NCI-H187 treated with DMSO at 0.1 percent for 48 hours (cell line): ENCODE results near the gene PPP2R3A.
"Not testable (repeated sequence)": the region's sequence is repeated elsewhere in the genome, so short reads cannot be mapped to it uniquely, and the experiment has no call there.

Experiments used
- DNase-seq: peaks from one replicate; lab custom pipeline; 2025; lab: John Stamatoyannopoulos, UW

PPP2R3A gene, protein sequence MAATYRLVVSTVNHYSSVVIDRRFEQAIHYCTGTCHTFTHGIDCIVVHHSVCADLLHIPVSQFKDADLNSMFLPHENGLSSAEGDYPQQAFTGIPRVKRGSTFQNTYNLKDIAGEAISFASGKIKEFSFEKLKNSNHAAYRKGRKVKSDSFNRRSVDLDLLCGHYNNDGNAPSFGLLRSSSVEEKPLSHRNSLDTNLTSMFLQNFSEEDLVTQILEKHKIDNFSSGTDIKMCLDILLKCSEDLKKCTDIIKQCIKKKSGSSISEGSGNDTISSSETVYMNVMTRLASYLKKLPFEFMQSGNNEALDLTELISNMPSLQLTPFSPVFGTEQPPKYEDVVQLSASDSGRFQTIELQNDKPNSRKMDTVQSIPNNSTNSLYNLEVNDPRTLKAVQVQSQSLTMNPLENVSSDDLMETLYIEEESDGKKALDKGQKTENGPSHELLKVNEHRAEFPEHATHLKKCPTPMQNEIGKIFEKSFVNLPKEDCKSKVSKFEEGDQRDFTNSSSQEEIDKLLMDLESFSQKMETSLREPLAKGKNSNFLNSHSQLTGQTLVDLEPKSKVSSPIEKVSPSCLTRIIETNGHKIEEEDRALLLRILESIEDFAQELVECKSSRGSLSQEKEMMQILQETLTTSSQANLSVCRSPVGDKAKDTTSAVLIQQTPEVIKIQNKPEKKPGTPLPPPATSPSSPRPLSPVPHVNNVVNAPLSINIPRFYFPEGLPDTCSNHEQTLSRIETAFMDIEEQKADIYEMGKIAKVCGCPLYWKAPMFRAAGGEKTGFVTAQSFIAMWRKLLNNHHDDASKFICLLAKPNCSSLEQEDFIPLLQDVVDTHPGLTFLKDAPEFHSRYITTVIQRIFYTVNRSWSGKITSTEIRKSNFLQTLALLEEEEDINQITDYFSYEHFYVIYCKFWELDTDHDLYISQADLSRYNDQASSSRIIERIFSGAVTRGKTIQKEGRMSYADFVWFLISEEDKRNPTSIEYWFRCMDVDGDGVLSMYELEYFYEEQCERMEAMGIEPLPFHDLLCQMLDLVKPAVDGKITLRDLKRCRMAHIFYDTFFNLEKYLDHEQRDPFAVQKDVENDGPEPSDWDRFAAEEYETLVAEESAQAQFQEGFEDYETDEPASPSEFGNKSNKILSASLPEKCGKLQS (N-terminal part only)

DNA sequence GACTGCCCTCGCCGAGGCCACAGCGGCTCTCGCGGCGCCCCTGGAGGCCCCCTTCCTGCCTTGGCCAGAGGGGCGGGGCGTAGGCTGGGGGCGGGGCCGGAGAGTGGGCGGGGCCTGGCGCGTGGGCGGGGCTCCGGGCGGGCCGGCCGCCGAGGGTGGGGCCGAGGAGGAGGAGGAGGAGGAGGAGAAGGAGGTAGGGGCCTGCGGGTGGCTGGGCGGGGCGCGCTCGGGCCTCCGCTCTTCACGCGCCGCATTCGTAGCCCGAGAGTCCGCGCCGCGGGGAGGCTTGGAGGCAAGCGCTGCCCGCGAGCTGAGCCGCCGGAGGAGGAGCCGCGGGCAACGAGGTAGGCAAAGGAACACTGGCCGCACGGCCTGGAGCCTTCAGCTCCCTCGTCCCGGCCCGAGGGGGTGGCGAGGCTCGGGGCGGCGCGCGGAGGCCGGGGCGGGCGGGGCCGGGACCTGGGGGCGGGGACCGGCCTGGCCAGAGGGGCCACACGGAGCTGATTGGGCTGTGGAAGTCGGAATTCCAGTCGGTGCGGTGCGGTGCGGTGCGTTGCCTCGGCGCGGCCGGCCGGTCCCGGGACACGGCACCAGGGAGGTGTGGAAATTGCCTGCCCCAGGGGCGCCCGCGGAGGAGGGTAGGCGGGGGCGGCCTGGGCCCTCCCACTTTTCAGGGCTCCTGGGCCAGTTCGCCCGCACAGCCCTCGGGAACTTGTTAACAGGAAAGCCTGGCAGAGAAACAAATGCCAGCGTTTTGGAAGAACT, at the start of gene PPP2R3A:
PPP2R3A (plus strand) TSS at position 223 of the 765 bp plus-strand sequence. CDS start 35,771 bp downstream, outside the sequence.
- no peak for DNase-seq

DNA sequence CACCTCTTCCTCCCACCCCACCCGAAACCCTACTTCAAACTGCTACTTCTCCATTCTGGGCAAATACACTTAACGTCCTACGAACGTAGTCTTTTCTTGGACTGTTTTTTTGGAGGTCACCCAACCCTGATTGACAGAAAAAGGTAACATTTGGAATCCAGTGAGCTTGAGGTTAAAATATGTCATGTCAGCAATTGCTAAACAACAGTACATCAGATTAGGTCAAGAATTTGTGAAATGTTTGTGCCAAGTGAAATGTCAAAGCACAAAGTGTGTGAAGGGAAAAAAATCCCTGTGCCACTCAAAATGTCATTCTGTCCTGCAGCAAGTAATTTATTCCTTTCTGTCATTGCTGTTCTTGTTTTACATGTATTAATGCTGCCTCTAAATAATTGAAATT, 49.2 kb upstream of the PPP2R3A start:
- DNase-seq = no peak

DNA sequence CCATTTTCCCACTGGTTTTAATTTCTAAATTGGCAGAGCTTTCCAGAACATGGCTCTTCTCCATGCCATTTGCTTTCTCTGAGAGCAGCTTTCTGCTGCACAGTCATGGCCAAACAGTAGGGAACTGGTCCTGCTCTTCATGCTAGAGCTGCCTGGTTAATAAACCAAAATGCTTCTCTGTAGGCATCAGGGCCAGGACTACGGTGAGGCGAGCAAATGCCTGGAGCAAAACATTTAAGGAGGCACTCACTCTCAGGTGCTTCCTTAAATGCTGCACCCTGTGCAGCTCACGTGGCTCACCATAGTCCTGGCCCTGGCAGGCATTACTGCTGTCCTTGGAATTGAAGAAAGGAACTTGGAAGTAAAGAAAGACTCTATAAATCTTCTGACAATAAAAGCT, 48.5 kb upstream of the PPP2R3A start:
- no peak for DNase-seq

DNA sequence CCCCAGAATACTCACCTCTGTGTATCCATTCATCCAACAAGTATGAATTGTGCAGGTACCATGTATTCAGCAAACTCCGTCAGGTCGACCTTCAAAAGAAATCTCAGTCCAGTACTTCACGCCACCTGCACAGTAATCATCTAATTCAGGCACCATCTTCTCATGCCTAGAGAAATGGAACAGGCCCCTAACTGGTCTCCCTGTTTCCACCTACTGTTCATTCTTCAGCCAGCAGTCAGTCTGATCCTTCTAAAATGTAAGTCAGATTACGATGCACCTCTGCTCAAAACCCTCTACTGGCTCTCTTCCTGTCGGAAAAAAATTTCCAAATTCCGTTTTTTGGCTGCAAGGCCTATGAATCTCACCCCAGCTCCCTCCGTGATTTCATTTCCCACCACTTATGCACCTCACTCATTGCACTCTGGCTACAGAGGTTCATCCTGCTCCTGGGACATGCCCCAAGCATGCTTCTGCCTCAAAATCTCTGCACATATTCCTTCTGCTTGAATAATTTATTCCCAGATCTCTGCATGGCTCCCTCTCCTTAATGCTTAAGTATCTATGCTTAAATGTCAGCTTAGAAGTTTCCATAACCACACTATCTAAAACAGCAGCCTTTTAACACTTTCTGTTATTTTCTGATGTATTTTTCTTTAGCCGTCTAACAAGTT, 47.5 kb upstream of the PPP2R3A start:
- no peak for DNase-seq

DNA sequence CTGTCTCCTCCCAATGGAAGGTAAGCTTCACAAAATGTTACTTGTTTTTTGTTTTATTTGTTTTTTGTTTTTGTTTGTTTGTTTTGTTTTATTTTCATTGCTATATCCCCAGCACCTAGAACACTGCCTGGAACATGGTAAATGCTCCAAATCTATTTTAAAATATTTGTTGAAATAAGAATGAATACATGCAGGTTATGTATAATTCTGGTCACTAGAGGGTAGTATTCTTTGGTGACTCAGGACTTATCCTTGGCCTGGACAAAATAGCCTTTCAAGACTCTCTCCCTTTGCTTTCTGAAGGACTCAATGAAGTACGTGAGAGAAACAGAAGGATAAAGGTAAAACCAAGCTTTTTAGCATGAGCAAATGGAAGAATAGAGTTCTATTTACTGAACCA, 46.9 kb upstream of the PPP2R3A start:
- no peak for DNase-seq

DNA sequence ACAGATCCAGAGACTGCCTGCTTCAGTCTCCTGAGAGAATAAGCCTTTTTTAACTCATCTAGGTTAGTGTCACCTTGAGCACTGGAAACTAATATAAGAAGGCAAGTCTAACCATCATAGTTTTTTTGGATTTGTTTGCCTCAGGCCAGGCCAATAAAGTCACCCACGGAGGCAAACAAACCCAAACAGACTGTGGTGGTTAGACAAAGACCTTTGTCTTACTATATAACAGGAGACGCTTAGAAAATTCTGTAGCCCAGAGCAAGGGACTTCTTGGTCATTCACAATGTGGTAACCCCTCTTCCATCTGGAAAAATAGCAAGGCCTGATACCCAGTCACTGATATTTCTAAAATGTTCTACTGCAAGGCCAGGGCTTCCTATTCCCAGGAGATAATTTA, 45.3 kb upstream of the PPP2R3A start:
- no peak for DNase-seq

DNA sequence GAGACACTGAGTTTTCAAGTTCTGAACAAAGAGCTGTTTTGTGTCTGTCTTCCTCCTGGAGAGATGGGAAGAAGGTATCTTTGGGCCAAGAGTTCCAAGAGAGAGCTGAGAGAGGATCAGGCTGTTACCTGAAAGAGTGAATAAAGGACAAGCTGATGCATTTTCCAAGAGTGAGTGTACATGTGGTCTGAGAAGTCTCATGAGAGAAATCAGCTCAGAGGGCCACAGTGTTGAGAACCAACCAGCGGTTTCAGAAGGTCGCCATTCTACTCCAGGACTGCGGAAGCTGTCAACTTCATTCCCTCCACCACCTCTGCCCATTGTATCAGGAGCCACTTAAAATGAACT, 42.7 kb upstream of the PPP2R3A start:
- no peak for DNase-seq

DNA sequence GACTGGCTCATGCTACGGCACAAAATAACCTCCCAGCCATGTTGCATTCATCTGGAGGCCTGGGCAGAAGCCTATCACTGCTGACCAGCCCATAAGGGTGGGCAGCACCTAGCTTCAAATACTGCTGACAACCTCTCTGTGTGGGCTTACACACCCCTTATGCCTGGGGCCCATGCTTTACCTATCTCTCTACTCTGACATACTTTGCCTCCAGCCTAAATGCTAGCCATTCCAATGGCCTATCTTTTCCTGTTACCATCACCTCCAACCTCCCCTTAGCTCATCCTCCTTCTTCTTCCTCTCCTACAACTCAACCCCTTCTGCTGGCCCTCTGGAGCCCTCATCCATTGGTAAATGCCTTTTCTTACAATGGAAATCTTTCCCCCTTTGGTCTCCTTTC, 41.0 kb upstream of the PPP2R3A start:
- no peak for DNase-seq

DNA sequence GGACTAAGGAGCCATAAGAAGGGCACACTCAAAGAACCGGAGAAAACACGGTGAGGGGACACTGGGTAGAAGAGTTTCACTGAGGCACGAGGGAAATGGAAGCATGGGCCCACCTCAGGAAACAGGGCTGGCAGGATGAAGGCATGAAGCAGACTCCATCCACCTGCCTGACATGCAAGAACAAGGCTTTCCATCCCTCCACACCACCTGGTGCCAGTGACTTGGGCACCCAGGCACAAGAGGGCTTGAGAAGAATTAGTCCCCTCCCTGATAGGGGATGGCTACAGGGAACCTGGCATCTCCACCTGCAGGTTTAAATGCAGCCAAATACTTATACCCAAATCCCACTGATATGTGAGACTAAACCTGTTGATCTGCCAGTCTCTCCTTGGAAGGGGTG, 38.9 kb upstream of the PPP2R3A start:
- DNase-seq = no peak

DNA sequence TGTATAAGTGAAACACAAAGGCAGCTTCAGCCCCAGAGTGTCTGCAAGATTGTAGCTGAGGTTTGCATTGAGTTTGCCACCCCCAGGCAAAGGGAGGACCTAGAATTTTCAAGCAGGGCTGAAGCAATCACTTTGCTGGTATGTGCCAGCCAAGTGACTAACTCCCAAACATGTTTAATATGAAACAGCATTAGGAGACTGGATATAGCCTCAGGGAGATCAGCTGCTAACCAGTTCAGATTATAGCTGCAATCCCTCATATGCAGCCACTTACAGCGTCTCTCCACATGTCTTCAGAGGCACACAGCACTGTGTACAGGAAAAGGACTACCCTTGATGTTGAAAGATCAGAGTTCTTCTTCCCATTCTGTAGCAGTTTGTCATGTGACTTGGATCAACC, 38.4 kb upstream of the PPP2R3A start:
- no peak for DNase-seq

DNA sequence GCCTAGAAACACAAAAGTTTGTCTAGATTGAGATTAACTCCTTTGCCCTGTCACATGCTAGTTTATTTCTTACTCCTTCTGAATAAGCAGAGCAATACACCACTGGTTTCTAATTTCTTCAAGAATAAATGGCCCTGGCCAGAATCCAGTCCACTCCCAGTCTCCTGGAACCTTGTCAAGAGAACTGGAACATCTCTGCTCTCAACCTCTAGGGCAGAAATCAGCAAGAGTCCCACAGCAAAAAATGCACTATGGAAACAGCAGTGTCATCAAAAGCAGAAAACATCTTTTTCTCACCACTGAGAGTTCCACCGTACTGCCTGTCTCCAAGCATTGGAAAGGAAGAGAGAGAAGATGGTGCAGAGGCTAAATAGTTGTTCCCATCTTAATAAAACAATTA, 35.9 kb upstream of the PPP2R3A start:
- DNase-seq = no peak

DNA sequence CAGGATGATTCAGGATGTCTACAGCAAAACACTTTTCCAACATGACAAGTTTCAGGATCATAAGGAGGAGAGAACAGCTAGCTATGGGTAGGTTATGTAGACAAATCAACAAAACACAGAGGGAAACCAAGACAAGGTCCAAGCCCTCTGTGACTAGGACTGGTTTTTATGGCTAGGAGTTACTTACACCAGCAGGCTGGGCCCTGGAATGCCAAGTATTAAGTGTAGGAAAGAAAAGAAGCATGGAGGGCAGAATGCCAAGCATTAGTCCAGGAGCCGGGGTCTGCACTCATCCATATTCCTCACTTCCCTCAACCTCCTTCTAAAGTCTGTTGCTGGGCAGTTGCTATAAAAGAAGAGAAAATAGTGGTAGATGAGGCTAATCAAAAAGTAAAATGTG, 35.3 kb upstream of the PPP2R3A start:
- no peak for DNase-seq

DNA sequence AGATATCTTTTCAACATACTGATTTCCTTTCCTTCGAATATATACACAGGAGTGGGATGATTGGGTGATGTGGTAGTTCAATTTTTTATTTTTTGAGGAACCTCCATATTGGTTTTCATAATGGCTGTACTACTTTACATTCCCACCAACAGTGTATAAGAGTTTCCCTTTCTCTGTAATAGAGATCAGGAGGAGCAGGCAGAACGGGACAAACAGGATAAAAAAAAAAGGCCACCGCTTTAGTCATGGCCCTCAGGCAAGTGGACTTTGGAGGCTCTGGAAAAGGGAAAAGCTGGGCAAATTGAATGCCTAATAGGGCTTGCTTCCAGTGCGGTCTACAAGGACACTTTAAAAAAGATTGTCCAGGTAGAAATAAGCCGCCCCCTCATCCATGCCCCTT, 30.4 kb upstream of the PPP2R3A start:
- not testable (repeated sequence) for DNase-seq

DNA sequence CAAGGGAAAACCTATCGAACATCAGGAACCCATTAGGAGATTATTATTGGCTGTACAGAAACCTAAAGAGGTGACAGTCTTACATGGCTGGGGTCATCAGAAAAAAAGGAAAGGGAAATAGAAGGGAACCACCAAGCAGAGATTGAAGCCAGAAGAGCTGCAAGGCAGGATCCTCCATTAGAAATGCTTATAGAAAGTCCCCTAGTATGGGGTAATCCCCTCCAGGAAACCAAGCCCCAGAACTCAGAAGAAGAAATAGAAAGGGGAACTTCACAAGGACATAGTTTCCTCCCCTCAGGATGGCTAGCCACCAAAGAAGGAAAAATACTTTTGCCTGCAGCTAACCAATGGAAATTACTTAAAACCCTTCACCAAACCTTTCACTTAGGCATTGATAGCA, 27.8 kb upstream of the PPP2R3A start:
- DNase-seq = not testable (repeated sequence)

DNA sequence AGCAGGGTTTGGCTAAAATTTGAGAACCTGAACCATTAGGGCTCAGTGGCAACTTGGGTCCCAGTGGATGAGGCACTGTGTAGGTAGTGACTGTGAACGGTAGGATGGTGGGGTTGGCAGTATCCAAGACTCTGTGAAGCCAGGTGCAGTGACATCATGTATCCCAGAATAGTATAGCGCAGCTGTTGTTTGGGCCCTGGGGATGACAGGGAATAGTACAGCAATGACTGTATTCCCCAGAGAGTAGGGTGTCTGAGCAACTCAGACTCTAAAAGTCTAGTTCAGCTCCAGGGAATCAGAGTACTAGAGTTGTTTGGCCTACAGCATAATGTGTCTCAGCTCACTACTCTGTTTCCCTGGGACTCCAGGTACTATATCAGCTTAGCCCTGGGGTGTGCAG, 20.7 kb upstream of the PPP2R3A start:
- DNase-seq = no peak

DNA sequence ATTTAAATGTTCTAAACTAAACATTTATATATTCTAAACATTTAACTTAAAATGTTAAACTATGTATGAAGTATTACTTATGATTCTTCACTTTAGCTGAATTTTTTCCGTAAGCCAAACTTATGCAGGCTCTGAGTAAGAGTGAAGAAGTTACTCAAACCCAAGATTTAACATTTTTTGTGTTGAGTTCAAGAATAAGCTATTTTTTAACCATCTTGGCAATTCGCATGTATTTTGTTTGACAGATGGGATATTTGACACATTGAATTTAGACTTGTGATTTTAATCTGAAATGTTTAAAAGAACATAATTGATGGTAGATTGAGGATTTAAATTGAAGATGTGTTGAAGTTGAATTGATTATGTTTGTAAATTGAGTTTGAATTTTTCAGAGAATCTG, 14.6 kb upstream of the PPP2R3A start:
- no peak for DNase-seq

DNA sequence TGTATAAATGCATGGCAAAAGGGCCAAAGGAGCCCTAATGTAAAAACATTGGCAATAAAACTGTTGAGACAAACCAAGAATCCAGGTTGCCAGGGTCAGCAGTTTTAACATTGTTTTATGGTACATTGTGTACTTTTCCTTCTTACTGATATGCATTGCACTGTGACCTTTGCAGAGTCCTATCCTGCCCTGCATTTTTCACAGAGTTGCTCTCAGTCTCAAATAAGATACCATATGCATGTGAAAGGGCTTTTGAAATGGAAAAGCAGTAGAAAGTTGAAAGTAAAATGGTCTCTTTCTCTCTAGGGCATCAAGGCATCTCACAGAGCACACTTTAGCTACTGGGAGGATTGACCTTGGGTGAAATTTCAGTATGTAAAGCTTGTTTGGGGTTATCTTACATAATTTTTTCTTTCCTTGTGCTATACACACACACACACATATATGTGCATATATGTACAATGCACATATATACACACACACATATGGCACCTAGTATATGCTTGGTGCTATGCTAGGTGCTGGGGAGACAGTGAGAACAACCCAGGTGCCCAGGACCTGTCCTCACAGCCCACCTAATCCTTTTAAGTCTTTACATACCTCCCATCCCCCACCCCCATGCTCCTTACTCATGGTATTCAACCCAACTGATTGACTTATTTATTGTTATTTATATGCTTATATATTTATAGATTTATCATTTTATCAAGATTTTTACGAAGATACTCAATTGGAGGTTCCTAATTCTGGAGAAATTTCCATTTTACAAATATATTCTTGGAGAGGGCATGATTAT, 1.2 kb upstream of the PPP2R3A start:
- DNase-seq = no peak

DNA sequence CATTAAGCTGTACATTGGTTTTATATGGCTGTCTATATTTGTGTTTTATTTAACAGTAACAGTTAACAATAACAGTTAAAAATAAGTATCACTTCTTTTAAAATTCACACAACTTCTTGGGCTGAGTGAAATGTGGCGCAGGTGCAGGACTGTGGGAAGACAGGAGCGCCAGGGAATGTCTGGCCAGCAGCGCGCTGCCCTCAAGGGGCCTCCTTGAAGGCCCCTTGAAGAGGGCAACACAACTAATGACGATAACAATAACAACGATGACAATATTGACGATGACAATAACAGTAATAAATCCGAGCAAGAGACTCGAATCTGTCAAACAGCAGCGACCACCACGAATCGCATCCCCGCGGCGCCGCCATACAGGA, 411 bp upstream of the PPP2R3A start:
- no peak for DNase-seq

DNA sequence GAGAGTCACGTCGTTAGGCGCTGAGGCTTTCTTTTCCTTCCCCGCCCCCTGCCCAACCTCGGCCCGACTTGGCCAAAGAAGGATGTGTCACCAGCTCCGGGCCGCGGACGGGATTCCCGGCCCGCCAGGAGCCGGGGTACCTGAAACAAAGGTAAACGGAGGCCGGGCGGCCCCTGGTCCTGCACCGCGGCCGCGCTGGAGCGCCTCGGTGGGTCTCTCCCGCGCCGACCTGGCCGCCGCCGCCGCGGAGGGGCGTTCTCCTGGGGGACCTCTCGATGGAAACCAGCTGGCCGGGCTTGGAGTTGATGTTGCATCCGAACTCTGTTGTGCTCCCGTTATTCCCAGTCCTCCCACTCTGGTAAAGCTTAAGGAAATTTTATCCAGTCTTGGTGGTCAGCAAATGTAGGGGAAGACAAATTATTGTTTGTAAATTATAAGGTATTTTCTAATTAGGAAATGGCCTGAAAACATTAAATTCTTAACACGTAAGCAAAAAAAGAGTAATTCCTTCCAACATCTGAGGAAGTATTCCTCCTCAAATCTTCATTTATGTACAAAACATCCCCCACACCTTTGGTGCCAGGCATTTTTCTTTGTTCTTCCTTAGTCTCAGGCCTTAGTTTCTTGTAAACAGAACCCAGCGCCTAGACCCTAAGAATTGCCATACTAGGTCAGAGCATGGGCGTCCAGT, 888 bp downstream of the PPP2R3A start:
- DNase-seq = no peak

DNA sequence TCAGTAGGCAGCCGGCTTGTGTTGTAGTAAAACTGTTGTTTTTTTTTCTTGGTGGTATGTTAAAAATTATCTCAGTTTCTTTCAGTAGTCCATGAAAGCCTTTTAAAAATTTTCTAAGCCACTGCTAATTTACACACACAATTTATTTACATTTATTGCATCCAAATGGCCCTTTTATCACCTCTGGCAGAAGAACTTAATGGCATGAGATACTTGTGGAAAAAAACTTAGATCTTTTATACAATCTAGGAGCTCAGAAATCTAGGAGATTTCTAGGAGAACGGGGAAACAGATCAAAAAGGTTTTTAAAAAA, 1.4 kb downstream of the PPP2R3A start:
- DNase-seq = no peak
